Right cardiac atrium (tissue), 5 donors: ENCODE results near the gene PGM2. TPM values are rescaled to one million over a fixed set of nuclear protein-coding genes. Genes with fewer than 3 reads are reported as not detected.

Experiments
- ATAC-seq, 2 donors: fragments of 200-7000 bp; cut with Tn5 transposase; one replicate each; pipeline versions ENCODE4 v1.8.0 to v1.9.1; 2020; ENCODE audit warnings: moderate library complexity in 2 of 2, mild to moderate bottlenecking in 1 of 2
- DNase-seq, 3 donors: peaks; one replicate each; pipeline ENCODE4 v3.0.0-alpha.2; 2020
- H3K27ac ChIP-seq: one replicate; pipeline ENCODE4 v1.5.1; 2013; ENCODE audit warnings: mild to moderate bottlenecking, low read length, control low read depth, moderate library complexity
- H3K27me3 ChIP-seq: one replicate; pipeline ENCODE4 v1.6.1; 2013; ENCODE audit not compliant: control insufficient read depth, insufficient read depth
- H3K4me1 ChIP-seq: one replicate; pipeline ENCODE4 v1.6.1; 2013; ENCODE audit warnings: low read length; ENCODE audit not compliant: control insufficient read depth, insufficient read depth
- H3K4me3 ChIP-seq: one replicate; pipeline ENCODE4 v1.5.1; 2013; ENCODE audit warnings: low read length, control low read depth
- H3K9me3 ChIP-seq: one replicate; pipeline ENCODE4 v1.6.1; 2013; ENCODE audit warnings: low read length; ENCODE audit not compliant: control insufficient read depth
- WGBS: extraction: QIAGEN DNeasy Blood & Tissue Kit; methylation state at CpG from one replicate; pipeline ENCODE4 v1.1.7; 2013; 5-methylcytosine and 5-hydroxymethylcytosine counted together
- intact Hi-C, 4 donors: fragments of 100-400 bp; cut with DNase I; formaldehyde crosslinking; loops; one replicate each; pipeline versions ENCODE4 v1.11.0 to v1.14.0; 2022 to 2023
- polyA plus RNA-seq: library from polyadenylated mRNA; stranded (reverse); fragments of 200-250 nt; gene quantifications from one replicate; pipeline ENCODE4 v1.2.3, GENCODE V29; 2013
- total RNA-seq, 4 donors: library from RNA; stranded (reverse); fragmentation: NEBNext Ultra II Directional; extraction: Animal tissue kit (Norgen Biotek cat#: 25700); gene quantifications; one replicate each; pipeline ENCODE4 v1.2.1, GENCODE V29; 2021
- donor health status: healthy with polysubstance abuse.
- donor health status: DM: no; HTN: yes; CAD: no.
- donor health status: DM: no; HTN: no; CAD: no.
- donor health status: DM: no; HTN: yes; CAD: no; lungs with severe emphysema.
- donor health status: DM: yes; HTN: yes; CAD: no.

PGM2 gene
- total and polyA plus RNA-seq, 5 donors = 4.3 to 14.7 (median 9.5) TPM

DNA sequence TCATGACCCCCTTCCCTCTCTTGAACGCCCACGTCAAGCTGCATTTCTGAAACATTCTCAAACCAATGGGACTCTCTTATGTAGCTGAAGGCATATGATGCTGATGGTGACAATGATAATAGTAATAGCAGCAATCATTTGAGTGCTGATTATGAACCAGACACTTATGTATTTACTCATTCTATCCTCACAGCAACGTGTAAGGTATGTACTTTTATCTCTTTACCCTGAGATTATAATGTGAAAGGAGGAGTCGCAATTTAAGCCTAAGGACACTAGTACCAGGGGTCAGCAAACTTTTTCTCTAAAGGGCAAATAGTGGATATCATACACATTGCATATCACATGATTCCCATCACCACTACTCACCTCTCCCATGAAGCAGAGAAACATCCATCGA lies 8.5 kb downstream of the PGM2 start:
- intact Hi-C loops = no loop called here
- H3K9me3 ChIP-seq = no peaks in the 10 kb centered on the region
- no peaks in the 10 kb centered on the region for H3K27me3 ChIP-seq
- H3K27ac ChIP-seq = no peak overlapping the region
- no peaks in the 10 kb centered on the region for H3K4me1 ChIP-seq
- H3K4me3 ChIP-seq = no peak overlapping the region
- ATAC-seq (no peak), DNase-seq (no peak)
- WGBS = 73% methylated on average over 5 of the region's 5 CpGs

DNA sequence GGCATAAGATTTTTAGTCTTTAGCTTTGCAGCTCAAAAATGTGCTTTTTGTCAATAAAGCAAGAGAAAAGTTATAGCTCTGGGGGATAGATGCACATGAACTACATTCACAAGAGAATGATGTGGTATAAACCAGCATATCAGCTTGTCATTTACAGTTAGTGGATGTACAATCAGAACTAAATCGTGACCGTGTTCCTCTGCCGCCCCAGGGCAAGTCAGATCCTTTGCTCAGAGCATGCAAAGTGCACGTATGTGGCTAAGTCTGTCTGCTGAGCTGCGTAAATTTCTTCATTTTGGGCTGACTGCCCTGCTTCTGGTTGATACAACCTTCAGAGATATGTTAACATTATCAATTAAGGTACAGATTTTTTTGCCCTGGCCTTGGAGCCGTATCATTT lies 9.3 kb downstream of the PGM2 start:
- intact Hi-C loops = no loop called here
- 81% methylated on average over 6 of the region's 6 CpGs for WGBS
- Histone ChIP-seq H3K4me3 (no peak overlapping the region), H3K27ac (no peak overlapping the region), H3K27me3 (no peaks in the 10 kb centered on the region), H3K4me1 (no peaks in the 10 kb centered on the region), H3K9me3 (no peaks in the 10 kb centered on the region)
- DNase-seq (no peak), ATAC-seq (no peak)

DNA sequence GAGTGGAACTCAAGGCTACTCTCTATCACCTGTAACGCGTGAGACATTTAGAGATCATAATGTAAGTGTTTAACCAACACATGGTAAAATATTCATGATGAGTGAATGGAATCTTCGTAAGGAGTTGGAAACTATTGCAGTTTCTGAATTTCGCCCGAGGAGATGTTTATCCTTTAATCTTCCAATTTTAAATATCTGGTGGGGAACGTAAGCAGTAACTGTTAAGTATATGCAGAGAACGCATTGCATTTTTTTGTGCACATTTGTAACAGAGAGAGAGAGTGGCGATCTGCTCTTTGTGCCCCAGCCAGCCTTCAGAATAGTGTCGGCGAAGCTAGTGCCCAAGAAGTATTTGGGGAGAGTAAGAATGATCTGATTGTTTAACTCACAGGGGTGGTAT lies 9.8 kb downstream of the PGM2 start:
- Histone ChIP-seq H3K27ac (no peak overlapping the region), H3K4me3 (no peak overlapping the region), H3K4me1 (no peaks in the 10 kb centered on the region), H3K27me3 (no peaks in the 10 kb centered on the region), H3K9me3 (no peaks in the 10 kb centered on the region)
- no peak for ATAC-seq
- WGBS = 88% methylated on average over 10 of the region's 10 CpGs
- intact Hi-C loops = no loop called here
- no peak for DNase-seq

DNA sequence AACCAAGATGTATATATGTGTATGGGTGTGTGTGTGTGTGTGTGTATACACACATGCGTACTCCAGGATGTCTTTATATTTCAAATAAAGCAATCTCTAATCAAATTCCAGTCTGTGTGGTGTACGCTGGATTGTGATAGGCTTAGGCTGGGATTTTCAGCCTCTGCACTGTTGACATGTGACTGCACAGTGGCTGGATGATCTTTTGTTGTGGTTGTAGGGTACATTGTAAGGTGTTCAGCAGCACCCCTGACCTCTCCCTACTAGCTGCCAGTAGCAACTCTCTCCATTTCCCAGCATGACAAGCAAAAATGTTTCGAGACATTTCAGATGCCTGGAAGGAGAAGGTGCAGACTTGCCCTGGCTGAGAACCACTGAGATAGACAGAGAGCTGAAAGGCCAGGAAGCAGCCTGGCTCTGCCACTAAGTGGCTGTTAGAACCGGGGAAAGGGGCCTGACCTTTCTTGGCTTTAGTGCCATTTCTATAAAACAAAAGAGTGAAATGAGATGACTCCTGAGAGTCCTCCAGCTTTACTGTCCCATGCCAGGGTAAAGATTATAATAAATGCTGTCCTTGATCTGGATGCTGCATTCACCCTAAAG lies 10.5 kb downstream of the PGM2 start:
- ATAC-seq (peak in 1 of 2 donors; percentile 58), DNase-seq (no peak)
- Histone ChIP-seq H3K27me3 (no peaks in the 10 kb centered on the region), H3K9me3 (no peaks in the 10 kb centered on the region), H3K4me3 (no peak overlapping the region), H3K27ac (peak overlapping the region; percentile 30), H3K4me1 (no peaks in the 10 kb centered on the region)
- 69% methylated on average over 4 of the region's 4 CpGs for WGBS
- intact Hi-C loops = no loop called here

DNA sequence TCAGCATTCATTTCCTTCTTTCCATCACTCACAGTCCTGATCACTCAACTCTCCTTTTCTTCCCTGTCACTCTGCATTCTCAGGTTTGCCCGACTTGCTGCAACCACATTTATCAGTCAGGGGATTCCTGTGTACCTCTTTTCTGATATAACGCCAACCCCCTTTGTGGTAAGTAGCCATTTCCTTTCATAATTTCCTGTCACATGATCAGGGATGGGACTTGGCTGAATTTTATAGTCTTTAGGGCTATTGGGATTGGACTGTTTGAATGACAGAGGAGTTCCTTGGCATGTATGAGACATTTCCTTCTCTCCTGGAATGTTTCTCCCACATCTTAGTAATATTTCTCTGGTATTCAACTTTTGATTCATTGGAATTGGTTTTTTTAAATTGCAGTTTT lies 11.0 kb downstream of the PGM2 start:
- no peak overlapping the region for H3K4me3 ChIP-seq
- no peak overlapping the region for H3K27ac ChIP-seq
- no peaks in the 10 kb centered on the region for H3K27me3 ChIP-seq
- DNase-seq = no peak
- WGBS = 44% methylated on average over 2 of the region's 2 CpGs
- peak; percentile 55 to 80 for ATAC-seq
- intact Hi-C loops = no loop called here
- no peaks in the 10 kb centered on the region for H3K9me3 ChIP-seq
- no peaks in the 10 kb centered on the region for H3K4me1 ChIP-seq

GRCh38 chr4:37839426-37839825 lies 12.9 kb downstream of the PGM2 start:
- Histone ChIP-seq H3K4me3 (no peak overlapping the region), H3K4me1 (no peaks in the 10 kb centered on the region), H3K27me3 (no peaks in the 10 kb centered on the region), H3K27ac (no peak overlapping the region), H3K9me3 (no peaks in the 10 kb centered on the region)
- DNase-seq = no peak
- no peak for ATAC-seq
- WGBS = 45% methylated on average over 2 of the region's 2 CpGs
- intact Hi-C loops = no loop called here

DNA sequence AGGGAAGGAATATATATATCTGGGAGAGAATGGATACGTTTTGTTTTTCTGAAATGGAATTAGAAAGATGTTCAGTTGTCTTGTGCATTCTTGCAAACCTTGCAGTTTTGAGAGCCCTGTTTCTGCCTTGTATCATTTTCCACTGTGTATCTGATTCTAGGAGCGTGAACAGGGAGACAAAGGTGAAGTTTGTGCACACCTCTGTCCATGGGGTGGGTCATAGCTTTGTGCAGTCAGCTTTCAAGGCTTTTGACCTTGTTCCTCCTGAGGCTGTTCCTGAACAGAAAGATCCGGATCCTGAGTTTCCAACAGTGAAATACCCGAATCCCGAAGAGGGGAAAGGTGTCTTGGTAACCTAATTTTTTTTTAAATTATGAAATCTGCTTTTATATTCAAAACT lies 17.7 kb downstream of the PGM2 start:
- Histone ChIP-seq H3K4me1 (no peaks in the 10 kb centered on the region), H3K27me3 (no peaks in the 10 kb centered on the region), H3K9me3 (no peaks in the 10 kb centered on the region), H3K27ac (no peak overlapping the region), H3K4me3 (no peak overlapping the region)
- 96% methylated on average over 5 of the region's 5 CpGs for WGBS
- intact Hi-C loops = no loop called here
- DNase-seq = no peak
- no peak for ATAC-seq

DNA sequence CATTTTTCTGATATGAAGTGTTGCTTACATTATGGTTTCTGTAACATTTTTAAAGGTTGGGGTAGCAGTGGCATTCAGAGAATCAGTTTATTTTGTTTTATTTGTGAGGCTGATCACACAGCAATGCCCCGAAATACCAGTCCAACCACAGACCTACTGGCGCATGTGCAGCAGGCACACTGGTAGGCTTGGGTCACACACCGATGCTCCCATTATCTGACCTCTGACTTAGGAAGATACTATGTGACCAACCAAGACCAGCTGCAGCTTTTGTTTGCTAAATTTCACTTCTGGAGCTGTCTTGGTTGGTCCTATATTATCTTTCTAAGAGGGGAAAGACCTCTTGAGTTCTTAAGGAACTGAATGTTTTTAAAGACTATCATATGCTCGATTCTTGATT lies 18.7 kb downstream of the PGM2 start:
- DNase-seq = no peak
- Histone ChIP-seq H3K4me1 (no peaks in the 10 kb centered on the region), H3K4me3 (no peak overlapping the region), H3K27me3 (no peaks in the 10 kb centered on the region), H3K27ac (no peak overlapping the region), H3K9me3 (no peaks in the 10 kb centered on the region)
- ATAC-seq = no peak
- intact Hi-C loops = no loop called here
- WGBS = 94% methylated on average over 4 of the region's 4 CpGs

DNA sequence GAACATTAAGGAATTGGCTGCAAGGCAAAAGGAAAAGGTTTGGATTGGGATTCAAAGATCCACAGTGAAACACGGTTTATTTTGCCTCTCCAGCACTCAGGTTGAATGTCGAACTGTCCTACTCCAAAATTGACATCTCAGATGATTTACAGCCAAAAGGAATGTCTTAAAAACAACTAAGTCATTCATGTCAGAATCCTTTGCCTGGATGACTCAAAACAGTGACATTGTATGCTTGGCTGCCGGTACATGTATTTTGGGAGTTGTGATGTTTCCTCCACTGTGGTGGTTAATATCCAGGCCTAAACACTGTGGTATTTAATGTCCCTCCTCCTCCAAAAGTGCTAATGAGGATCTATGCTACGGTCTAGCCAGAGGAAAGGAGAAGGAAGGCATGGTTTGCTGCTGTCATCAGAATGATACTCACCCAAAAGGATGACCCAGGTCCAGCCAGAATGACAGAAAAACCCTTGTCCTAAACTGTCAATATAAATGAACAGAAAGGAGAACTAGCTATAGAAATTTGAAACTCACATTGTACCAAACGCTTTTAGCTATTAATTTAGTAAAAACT lies 20.9 kb downstream of the PGM2 start:
- no peak overlapping the region for H3K27ac ChIP-seq

DNA sequence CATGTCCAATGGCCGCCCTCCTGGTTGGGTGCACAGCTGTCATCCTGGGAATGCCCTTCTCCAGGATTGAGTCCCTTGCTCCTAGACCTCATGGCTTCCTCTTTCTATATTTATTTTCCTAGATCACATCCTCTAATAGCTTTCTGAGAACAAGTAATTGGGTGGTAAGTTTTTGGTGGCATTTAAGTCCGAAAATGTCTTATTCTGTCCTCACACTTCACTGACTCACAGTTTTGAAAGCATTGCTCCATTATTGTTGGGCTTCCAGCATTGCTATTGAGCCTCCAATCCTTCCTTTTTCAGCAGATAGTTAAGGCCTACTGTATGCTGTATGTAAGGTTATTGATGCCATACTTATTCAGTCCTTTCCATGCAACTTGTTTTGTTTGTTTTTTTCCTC lies 25.9 kb downstream of the PGM2 start:
- no peak overlapping the region for H3K27ac ChIP-seq
- no peaks in the 10 kb centered on the region for H3K4me1 ChIP-seq
- H3K4me3 ChIP-seq = no peak overlapping the region
- H3K9me3 ChIP-seq = no peaks in the 10 kb centered on the region
- ATAC-seq = no peak
- H3K27me3 ChIP-seq = no peaks in the 10 kb centered on the region
- intact Hi-C loops = no loop called here
- 88% methylated on average over 2 of the region's 2 CpGs for WGBS
- no peak for DNase-seq

More for the DNA sequence above, 20.9 kb downstream of the PGM2 start:
- ATAC-seq = no peak
- Histone ChIP-seq H3K27me3 (no peaks in the 10 kb centered on the region), H3K4me3 (no peak overlapping the region), H3K9me3 (no peaks in the 10 kb centered on the region), H3K4me1 (no peaks in the 10 kb centered on the region)
- WGBS = 70% methylated on average over 5 of the region's 5 CpGs
- intact Hi-C loops = no loop called here
- no peak for DNase-seq

- DNase-seq (no peak), ATAC-seq (no peak)
- no peaks in the 10 kb centered on the region for H3K4me1 ChIP-seq
- no peak overlapping the region for H3K27ac ChIP-seq
- intact Hi-C loops = no loop called here
- H3K4me3 ChIP-seq = no peak overlapping the region
- no peaks in the 10 kb centered on the region for H3K9me3 ChIP-seq
- WGBS = 88% methylated on average over 4 of the region's 4 CpGs
- no peaks in the 10 kb centered on the region for H3K27me3 ChIP-seq
Observed at GRCh38 chr4:37858112-37858511, 31.6 kb downstream of the PGM2 start.

- DNase-seq = no peak
- Histone ChIP-seq H3K27me3 (no peaks in the 10 kb centered on the region), H3K4me3 (no peak overlapping the region), H3K4me1 (no peaks in the 10 kb centered on the region), H3K9me3 (no peaks in the 10 kb centered on the region), H3K27ac (no peak overlapping the region)
- intact Hi-C loops = no loop called here
- ATAC-seq = no peak
Observed at GRCh38 chr4:37858872-37859271, 32.4 kb downstream of the PGM2 start.
